Naive thymus-derived CD8-positive, alpha-beta T cell (primary cell): ENCODE measurements around the gene DIAPH3. TPM values are rescaled to one million over a fixed set of nuclear protein-coding genes. Genes with fewer than 3 reads are reported as not detected.

Source experiments
- ATAC-seq, 2 donors: fragments of 150-1000 bp; cut with Tn5 transposase in 1 of 2; sonication (Bioruptor Pico), chemical (Tn5 transposase) in 1 of 2; 1 replicate in 1 of 2; 2 replicates in 1 of 2; pipeline ENCODE4 v1.10.0; 2021; ENCODE audit warnings: mild to moderate bottlenecking in 2 of 2, moderate library complexity in 2 of 2
- POLR2A ChIA-PET: fragments of 350-600 bp; sonication (Branson Sonifier 250); formaldehyde crosslinking; loops from one replicate; lab custom pipeline; 2021; ENCODE audit warnings: antibody characterized with exemption; lab: Charles Lee
- DNase-seq, 10 donors: peaks; one replicate each; pipeline versions ENCODE4 v3.0.0 to v3.0.0-alpha.2; 2020 to 2022
- H3K27ac Mint-ChIP-seq, 10 donors: one replicate each; pipeline ENCODE4 v1.8.0; 2020 to 2022; ENCODE audit warnings: mild to moderate bottlenecking in 10 of 10, mixed read lengths in 10 of 10, moderate library complexity in 4 of 10, inconsistent platforms in 1 of 10
- H3K27me3 Mint-ChIP-seq, 5 donors: one replicate each; pipeline ENCODE4 v1.8.0; 2021 to 2022; ENCODE audit warnings: mixed read lengths in 5 of 5
- H3K36me3 Mint-ChIP-seq, 3 donors: one replicate each; pipeline ENCODE4 v1.8.0; 2020 to 2022; ENCODE audit warnings: mixed read lengths in 3 of 3, mild to moderate bottlenecking in 2 of 3, inconsistent platforms in 1 of 3
- H3K4me1 Mint-ChIP-seq, 4 donors: one replicate each; pipeline ENCODE4 v1.8.0; 2021 to 2022; ENCODE audit warnings: mixed read lengths in 4 of 4
- H3K4me3 Mint-ChIP-seq, 10 donors: one replicate each; pipeline ENCODE4 v1.8.0; 2020 to 2022; ENCODE audit warnings: mild to moderate bottlenecking in 10 of 10, mixed read lengths in 10 of 10, moderate library complexity in 6 of 10, inconsistent platforms in 1 of 10
- H3K9me3 Mint-ChIP-seq, 9 donors: one replicate each; pipeline ENCODE4 v1.8.0; 2020 to 2022; ENCODE audit warnings: mixed read lengths in 9 of 9, mild to moderate bottlenecking in 3 of 9, inconsistent platforms in 1 of 9, moderate library complexity in 1 of 9
- polyA plus RNA-seq, 3 donors: library from polyadenylated mRNA; unstranded; fragments of 300-500 nt; fragmentation: Illumina TruSeq; gene quantifications; one replicate each; pipeline ENCODE4 v1.2.3, GENCODE V29; 2021
- total RNA-seq, 8 experiments: library from RNA in 2 of 8; stranded (reverse) in 2 of 8; gene quantifications; one replicate each; pipeline ENCODE4 v1.2.3 and lab custom pipeline; 2021 to 2026

Gene DIAPH3
- total and polyA plus RNA-seq, 5 experiments from 2014 or later = 0.02 to 0.05 TPM; not detected in 3

DNA sequence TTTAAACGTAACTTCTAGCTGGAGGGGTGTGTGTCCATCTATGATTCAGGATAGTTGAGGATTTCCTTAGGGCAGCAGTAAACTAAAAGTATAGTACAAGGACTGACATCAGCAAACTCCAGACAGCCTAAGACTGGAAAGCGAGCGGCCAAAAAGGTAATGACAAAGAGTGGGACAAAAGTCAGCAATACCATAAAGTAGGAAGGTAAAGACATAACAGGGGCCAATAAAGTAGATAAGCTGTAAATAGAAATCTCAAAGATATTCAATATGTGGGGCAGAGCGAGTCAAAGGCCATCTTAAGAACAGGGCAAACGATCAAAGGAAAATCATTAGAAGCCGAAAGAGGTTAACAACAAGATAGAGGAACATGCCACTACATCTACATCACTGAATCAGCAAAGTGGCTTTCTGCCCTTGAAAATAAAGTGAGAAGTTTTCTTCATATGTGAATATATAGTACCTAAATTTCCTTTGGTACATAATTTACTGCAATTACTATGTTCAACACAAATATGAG lies 167.2 kb downstream of the DIAPH3 start:
- H3K9me3 Mint-ChIP-seq = peaks cover 0 to 3% (median 0%) of the 10 kb centered on the region in 9 donors
- no peaks in the 10 kb centered on the region for H3K36me3 Mint-ChIP-seq
- POLR2A ChIA-PET = no interaction called here
- no peaks in the 10 kb centered on the region for H3K4me1 Mint-ChIP-seq
- ATAC-seq = no peak
- H3K27ac Mint-ChIP-seq = no peak overlapping the region
- no peak overlapping the region for H3K4me3 Mint-ChIP-seq
- H3K27me3 Mint-ChIP-seq = no peaks in the 10 kb centered on the region
- DNase-seq = no peak

- no peaks in the 10 kb centered on the region for H3K36me3 Mint-ChIP-seq
- H3K9me3 Mint-ChIP-seq = no peaks in the 10 kb centered on the region
- no peaks in the 10 kb centered on the region for H3K27me3 Mint-ChIP-seq
- DNase-seq (no peak), ATAC-seq (no peak)
- H3K4me3 Mint-ChIP-seq = no peak overlapping the region
- POLR2A ChIA-PET = no interaction called here
- no peak overlapping the region for H3K27ac Mint-ChIP-seq
- H3K4me1 Mint-ChIP-seq = no peaks in the 10 kb centered on the region
Measured at GRCh38 chr13:59991395-59991794, 172.3 kb downstream of the DIAPH3 start.

DNA sequence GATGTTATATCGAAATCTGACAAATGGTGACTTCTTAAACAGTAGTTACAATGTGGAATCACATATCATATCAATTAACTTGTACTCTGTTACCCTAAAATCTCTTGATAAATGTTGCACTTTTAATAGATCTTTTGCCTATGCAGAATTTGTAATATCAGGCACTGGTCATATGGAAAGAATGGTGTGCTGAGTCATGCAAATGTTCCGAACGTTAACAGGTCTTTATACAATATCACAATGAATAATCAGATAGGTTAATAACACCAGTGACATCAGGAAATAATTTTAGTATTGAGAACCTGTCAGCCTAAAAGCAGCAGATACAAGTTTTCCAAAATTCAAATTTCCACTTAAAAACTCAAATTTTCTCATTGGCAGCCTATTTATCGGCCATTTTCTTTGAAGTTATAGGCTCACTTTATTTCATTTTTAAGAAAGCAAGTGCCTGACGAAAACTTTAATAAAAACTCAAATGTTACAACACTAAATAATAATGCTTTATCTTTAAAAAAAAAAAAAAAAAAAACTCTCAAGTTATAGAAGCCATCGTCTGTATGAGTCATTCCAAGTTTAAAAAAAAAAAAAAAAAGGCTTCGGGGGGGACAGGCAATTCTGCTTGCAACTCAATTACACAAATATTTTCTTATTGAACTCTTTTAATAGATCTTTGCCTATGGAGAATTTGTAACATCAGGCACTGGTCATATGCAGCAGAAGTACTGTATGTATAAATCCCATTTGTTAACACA lies 180.9 kb downstream of the DIAPH3 start:
- no peak overlapping the region for H3K4me3 Mint-ChIP-seq
- H3K27me3 Mint-ChIP-seq = no peaks in the 10 kb centered on the region
- POLR2A ChIA-PET = no interaction called here

GRCh38 chr13:59979589-59979988 lies 184.1 kb downstream of the DIAPH3 start:
- ATAC-seq (peak; percentile 39 to 54), DNase-seq (peak in 3 of 10 donors; percentile 22 to 45 (median 38))
- no peaks in the 10 kb centered on the region for H3K27me3 Mint-ChIP-seq
- H3K36me3 Mint-ChIP-seq = no peaks in the 10 kb centered on the region
- H3K9me3 Mint-ChIP-seq = no peaks in the 10 kb centered on the region
- no peak overlapping the region for H3K4me3 Mint-ChIP-seq
- H3K4me1 Mint-ChIP-seq = peaks cover 0 to 4% (median 1%) of the 10 kb centered on the region in 4 donors
- H3K27ac Mint-ChIP-seq = peak overlapping the region in 1 of 10 donors; percentile 13
- POLR2A ChIA-PET = no interaction called here

More for the DNA sequence above, 180.9 kb downstream of the DIAPH3 start:
- peaks cover 0 to 4% (median 1%) of the 10 kb centered on the region in 4 donors for H3K4me1 Mint-ChIP-seq
- H3K36me3 Mint-ChIP-seq = no peaks in the 10 kb centered on the region
- ATAC-seq = no peak
- no peak overlapping the region for H3K27ac Mint-ChIP-seq
- no peaks in the 10 kb centered on the region for H3K9me3 Mint-ChIP-seq
- no peak for DNase-seq

GRCh38 chr13:59978862-59979261 lies 184.9 kb downstream of the DIAPH3 start:
- no peak overlapping the region for H3K27ac Mint-ChIP-seq
- ATAC-seq (no peak), DNase-seq (no peak)
- H3K9me3 Mint-ChIP-seq = no peaks in the 10 kb centered on the region
- POLR2A ChIA-PET = no interaction called here
- no peaks in the 10 kb centered on the region for H3K27me3 Mint-ChIP-seq
- H3K36me3 Mint-ChIP-seq = no peaks in the 10 kb centered on the region
- H3K4me3 Mint-ChIP-seq = no peak overlapping the region
- H3K4me1 Mint-ChIP-seq = peaks cover 0 to 4% (median 1%) of the 10 kb centered on the region in 4 donors

DNA sequence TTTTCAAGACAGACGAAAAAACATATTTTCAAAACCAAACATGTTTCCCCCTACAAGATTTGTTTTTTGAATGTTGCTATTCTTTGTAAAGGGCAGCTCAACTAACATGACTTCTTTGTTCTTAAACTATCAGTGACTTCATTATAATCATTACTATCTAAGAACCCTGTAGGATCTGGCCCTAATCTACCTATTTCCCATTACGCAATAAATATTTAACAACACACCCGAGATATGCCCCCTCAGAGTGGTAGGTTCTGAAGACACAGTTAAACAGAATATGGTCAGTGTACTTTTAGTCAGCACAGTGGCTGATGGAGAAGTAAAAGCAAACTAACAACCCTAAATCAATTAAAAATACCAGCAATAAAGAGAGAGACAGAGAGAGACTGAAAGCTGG lies 186.9 kb downstream of the DIAPH3 start:
- Mint-ChIP-seq H3K36me3 (no peaks in the 10 kb centered on the region), H3K4me1 (peaks cover 0 to 4% (median 1%) of the 10 kb centered on the region in 4 donors), H3K4me3 (no peak overlapping the region), H3K9me3 (no peaks in the 10 kb centered on the region), H3K27ac (no peak overlapping the region), H3K27me3 (no peaks in the 10 kb centered on the region)
- DNase-seq (no peak), ATAC-seq (no peak)
- POLR2A ChIA-PET = no interaction called here

GRCh38 chr13:59975807-59976435 lies 187.8 kb downstream of the DIAPH3 start:
- peaks cover 0 to 4% (median 1%) of the 10 kb centered on the region in 4 donors for H3K4me1 Mint-ChIP-seq

GRCh38 chr13:59970847-59971246 lies 192.9 kb downstream of the DIAPH3 start:
- Mint-ChIP-seq H3K4me1 (no peaks in the 10 kb centered on the region), H3K4me3 (no peak overlapping the region), H3K27me3 (no peaks in the 10 kb centered on the region), H3K9me3 (no peaks in the 10 kb centered on the region), H3K27ac (no peak overlapping the region), H3K36me3 (no peaks in the 10 kb centered on the region)
- POLR2A ChIA-PET = no interaction called here
- ATAC-seq (no peak), DNase-seq (no peak)

More at GRCh38 chr13:59975807-59976435, 187.8 kb downstream of the DIAPH3 start:
- Mint-ChIP-seq H3K27ac (no peak overlapping the region), H3K4me3 (no peak overlapping the region), H3K36me3 (no peaks in the 10 kb centered on the region), H3K9me3 (no peaks in the 10 kb centered on the region), H3K27me3 (no peaks in the 10 kb centered on the region)
- DNase-seq = no peak
- no peak for ATAC-seq
- POLR2A ChIA-PET = no interaction called here

DNA sequence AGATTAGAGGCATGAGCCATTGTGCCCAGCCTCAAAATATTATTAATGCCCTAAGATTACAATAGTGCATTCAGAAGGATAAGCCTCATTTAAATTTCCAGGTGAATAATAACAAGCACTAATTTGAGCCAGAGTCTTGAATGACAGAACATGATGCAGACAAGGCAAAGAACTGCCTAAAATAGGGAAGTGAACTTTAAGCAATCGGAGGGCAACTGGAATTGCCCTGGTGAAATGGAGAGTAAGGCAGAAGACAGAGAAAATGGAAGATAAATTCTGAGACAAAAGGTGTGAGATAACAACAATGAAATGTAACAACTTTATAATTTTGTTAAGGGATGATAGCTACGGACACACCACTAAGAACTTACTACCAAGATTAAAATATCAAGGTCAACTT lies 199.9 kb downstream of the DIAPH3 start:
- no peaks in the 10 kb centered on the region for H3K4me1 Mint-ChIP-seq
- ATAC-seq = no peak
- H3K27me3 Mint-ChIP-seq = no peaks in the 10 kb centered on the region
- H3K4me3 Mint-ChIP-seq = no peak overlapping the region
- no peaks in the 10 kb centered on the region for H3K9me3 Mint-ChIP-seq
- DNase-seq = no peak
- POLR2A ChIA-PET = no interaction called here
- H3K27ac Mint-ChIP-seq = no peak overlapping the region
- no peaks in the 10 kb centered on the region for H3K36me3 Mint-ChIP-seq

- Mint-ChIP-seq H3K9me3 (no peaks in the 10 kb centered on the region), H3K36me3 (no peaks in the 10 kb centered on the region), H3K4me1 (no peaks in the 10 kb centered on the region), H3K27ac (no peak overlapping the region), H3K4me3 (no peak overlapping the region), H3K27me3 (no peaks in the 10 kb centered on the region)
- ATAC-seq = no peak
- POLR2A ChIA-PET = no interaction called here
- no peak for DNase-seq
Measured at GRCh38 chr13:59963383-59963782, 200.3 kb downstream of the DIAPH3 start.

GRCh38 chr13:59962343-59962742 lies 201.4 kb downstream of the DIAPH3 start:
- no peak for DNase-seq
- Mint-ChIP-seq H3K4me3 (no peak overlapping the region), H3K27ac (no peak overlapping the region), H3K36me3 (no peaks in the 10 kb centered on the region), H3K27me3 (no peaks in the 10 kb centered on the region), H3K9me3 (peaks cover 0 to under 1% (median 0%) of the 10 kb centered on the region in 9 donors), H3K4me1 (no peaks in the 10 kb centered on the region)
- ATAC-seq = no peak
- POLR2A ChIA-PET = no interaction called here

DNA sequence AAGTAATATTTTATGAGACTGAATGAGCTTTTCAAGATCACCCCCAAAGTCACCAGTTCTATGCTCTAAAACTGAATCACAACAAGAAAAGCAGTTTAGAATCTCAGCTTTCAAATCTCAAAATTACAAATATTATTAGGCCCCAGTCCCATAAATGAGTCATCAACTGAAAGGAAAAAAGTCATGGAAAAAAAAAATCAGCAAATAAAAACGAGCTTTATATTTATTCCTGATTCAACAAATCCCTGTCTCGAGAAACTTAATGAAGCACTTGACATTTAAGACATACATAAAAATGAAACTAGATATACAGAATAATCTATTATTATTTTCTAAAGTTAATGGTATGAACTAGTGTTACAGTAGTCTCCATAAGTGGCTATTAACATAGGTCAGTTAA lies 203.0 kb downstream of the DIAPH3 start:
- peaks cover 0 to 6% (median 3%) of the 10 kb centered on the region in 9 donors for H3K9me3 Mint-ChIP-seq
- no peak for DNase-seq
- no peak for ATAC-seq
- H3K36me3 Mint-ChIP-seq = peaks cover 0 to 3% (median 3%) of the 10 kb centered on the region in 3 donors
- POLR2A ChIA-PET = no interaction called here
- H3K27ac Mint-ChIP-seq = no peak overlapping the region
- no peaks in the 10 kb centered on the region for H3K27me3 Mint-ChIP-seq
- H3K4me1 Mint-ChIP-seq = no peaks in the 10 kb centered on the region
- H3K4me3 Mint-ChIP-seq = no peak overlapping the region

DNA sequence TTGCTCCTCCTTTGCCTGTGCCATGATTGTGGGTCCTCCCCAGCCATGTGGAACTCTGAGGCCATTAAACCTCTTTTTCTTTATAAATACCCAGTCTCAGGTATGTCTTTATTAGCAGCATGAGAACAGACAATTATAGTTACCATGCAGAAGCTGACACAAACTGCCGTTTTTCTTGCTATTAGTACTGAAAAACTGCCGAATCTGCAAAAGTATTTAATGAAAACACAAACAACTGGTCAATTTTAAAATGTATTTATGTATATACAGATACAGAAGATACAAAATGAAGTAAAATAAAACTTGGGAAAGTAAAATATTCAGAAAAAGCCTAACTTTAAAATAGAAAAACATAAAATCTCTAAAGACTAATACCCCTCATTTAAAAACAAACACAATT lies 206.3 kb downstream of the DIAPH3 start:
- ATAC-seq (no peak), DNase-seq (no peak)
- H3K4me3 Mint-ChIP-seq = no peak overlapping the region
- H3K9me3 Mint-ChIP-seq = peaks cover 0 to 11% (median 5%) of the 10 kb centered on the region in 9 donors
- POLR2A ChIA-PET = no interaction called here
- H3K4me1 Mint-ChIP-seq = no peaks in the 10 kb centered on the region
- H3K27ac Mint-ChIP-seq = no peak overlapping the region
- no peaks in the 10 kb centered on the region for H3K27me3 Mint-ChIP-seq
- peaks cover 0 to 7% (median 4%) of the 10 kb centered on the region in 3 donors for H3K36me3 Mint-ChIP-seq
